Astrocyte of the hippocampus (primary cell): ENCODE results near the gene TEX30.
"Not testable (repeated sequence)": the region's sequence is repeated elsewhere in the genome, so short reads cannot be mapped to it uniquely, and the experiment has no call there.

Experiments used
- DNase-seq: peaks from one replicate; pipeline ENCODE4 v3.0.0; 2011; ENCODE audit warnings: low read depth, low spot score

Gene TEX30

DNA sequence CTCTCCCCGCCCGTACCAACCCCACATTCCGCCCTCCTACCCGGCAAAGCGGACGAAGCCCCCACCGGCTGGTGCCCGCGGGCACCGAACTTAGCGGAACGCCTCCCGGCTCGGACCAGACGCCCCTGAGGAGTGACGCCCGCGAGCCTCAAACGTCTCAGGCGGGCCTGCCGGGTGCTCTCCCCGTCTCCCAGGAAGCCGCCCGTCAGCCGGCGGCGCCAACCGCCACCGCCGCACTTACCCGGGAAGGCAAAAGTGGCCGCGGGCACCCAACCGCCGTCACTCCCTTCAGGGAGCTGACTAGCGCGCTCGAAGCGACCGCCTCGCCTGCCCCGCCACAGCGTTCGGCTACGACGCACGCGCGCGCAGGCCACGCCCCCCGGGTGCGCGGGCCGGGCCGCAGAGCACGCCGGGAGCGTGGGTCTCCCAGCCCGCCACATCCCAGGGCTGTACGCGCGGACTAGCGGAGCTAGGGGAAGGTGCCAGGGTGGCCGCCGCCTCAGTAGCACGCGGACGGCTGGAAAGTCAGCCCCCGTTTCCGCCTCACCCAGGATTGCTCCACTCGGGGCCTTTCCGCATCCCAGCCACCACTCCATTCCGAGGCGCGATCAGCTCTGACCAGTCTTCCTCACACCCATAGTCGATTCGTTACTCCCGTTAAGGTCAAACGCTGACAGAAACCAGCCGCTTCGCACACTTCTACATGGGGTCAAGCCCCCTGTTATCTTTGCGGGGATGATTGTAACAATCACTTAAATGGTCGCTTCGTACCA is at the start of gene TEX30:
TEX30 (minus strand) TSS at position 346 of the 773 bp plus-strand sequence. CDS start 3,760 bp downstream, outside the sequence.
- peak; percentile 96 for DNase-seq

DNA sequence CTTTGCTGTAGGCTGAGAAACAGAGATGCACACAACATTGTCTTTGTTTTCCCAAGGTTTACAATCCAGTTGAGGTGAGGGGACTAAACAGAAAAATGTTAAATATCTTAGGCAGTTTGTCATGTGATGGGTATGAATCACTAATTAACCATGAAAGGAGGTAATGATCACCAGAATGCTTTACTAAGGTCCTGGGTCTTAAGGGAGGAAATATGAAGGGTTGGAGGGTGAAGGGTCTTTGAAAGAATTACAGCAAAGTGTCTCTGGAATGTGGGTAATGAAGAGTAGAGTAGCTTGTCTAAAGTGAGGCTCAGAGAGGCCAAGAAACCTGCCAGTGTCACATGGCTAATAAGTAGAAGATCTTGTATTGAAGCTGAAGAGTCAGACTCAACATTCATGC is 44.3 kb upstream of the TEX30 start:
- peak; percentile 45 for DNase-seq

DNA sequence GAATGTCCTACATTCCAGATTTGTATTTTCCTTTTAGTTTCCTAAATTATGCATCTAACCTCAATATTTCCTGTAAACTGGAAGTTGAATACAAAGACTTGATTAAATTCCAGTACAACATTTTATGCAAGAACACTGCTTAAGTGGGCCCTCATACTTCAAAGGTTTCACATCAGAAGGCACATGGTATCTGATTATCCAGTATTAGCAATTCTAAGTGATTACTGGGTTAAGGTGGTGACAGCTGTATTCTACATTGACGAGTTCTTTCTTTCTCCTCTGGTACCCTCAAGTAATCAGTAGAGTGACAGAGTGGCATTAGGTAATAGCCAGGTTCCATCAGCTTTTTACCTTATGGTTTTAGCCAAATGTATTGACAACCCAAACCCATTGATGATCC is 43.7 kb upstream of the TEX30 start:
- DNase-seq, result peak; percentile 26

DNA sequence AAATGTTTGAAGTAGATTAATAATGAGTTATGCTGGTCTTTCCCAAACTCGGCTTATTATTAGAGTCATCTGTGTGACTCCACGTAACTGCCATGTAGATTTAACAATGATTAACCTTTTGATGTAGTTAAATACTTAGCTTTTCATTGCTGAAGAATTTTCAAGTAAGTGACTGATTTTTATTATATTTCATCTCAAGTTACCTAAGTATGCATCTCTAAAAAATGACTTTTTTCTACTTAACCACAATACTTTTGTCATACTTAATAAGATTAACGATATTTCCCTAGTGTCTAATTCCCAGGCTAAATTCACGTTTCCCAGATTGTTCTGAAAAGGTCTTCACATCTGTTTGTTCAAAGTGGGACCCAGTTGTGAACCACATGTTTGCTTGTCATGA is 43.1 kb upstream of the TEX30 start:
- no peak for DNase-seq

DNA sequence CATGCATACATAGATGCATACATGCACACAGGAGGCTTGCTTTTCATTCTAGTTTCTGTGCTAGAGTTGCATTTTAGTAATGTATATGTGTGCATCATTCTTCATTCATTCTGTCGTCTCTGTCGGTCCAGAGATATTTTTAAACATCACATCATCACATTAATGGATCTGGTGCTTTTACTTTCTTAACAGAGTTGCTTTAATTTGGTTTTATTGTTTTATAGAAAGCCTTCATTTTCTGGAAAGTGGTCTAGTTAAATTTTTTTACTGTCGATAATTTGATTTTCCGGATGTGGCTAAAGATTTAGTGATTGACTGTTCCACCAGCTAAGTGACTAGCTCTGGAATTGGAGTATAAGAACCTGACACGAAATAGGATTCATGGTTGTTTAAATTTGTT is 42.2 kb upstream of the TEX30 start:
- DNase-seq, result no peak

DNA sequence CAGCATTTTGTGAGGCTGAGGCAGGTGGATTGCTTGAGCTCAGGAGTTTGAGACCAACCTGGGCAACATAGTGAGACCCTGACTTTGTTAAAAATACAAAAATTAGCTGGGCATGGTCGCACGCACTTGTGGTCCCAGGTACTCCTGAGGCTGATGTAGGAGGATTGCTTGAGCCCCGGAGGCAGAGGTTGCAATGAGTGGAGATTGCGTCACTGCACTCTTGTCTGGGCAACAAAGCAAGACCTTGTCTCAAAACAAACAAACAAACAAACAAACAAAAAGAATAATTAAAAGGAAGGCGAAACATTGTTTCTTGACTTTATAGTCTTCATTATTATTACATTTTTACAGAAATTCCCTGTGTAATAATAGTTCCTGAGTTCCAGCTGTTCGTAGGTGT is 41.2 kb upstream of the TEX30 start:
- DNase-seq, result no peak

DNA sequence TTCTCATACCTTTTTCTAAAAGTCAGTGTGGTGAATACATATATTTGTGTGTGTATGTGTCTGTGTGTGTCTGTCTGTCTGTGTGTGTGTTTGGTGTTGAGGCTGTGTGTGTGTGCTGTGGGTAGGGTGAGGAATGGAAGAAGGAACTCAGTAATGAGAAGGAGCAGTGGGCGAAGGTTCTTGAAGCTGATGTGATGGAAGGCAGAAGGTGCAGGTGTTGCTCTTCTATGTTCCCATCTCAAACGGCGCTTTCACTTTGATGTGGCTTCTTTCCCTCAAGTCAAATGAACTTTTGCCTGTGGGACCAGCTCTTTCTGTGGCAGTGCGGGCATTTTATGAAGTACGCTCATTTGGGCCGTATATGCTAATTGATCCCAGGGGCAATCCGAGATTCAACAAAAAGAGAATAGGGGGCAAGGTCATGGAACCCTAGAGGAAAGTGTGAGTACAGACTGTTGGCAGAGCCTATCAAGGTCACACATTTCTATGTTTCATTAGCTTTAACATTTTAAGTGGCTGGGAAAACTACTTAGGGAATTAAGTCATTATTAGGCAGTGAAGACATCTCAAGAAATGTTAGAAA is 40.5 kb upstream of the TEX30 start:
- no peak for DNase-seq

DNA sequence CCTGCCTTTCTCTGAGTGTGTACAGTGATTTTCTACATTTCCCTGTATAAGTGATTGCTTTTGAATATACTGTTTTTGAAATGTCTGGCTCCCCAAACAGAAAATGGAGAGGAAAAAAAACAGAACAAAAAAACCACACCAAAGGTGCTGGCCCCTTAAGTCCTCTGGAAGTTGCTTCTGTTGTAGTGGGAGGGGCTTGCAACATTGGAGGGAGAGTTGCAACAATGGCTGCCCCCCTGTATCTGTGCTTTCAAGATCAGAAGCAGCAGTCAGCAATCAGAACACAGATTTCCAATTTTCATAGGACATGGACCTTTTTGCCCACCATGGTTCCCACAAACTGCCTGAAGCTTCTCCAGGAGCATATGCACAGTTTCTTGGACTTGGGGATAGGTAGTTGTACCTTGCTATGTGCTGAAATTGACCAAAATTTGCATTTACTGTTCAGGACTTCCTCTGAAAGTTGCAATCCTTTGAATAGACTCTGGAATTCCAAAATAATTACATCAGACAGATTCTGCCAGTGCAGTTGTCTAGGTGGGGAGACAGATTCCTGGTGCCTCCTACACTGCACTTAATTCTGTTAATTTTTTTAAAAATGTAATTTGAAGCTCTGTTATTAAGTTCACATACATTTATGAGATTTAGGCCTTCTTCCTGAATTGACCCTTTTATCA is 39.2 kb upstream of the TEX30 start:
- peak; percentile 42 for DNase-seq

DNA sequence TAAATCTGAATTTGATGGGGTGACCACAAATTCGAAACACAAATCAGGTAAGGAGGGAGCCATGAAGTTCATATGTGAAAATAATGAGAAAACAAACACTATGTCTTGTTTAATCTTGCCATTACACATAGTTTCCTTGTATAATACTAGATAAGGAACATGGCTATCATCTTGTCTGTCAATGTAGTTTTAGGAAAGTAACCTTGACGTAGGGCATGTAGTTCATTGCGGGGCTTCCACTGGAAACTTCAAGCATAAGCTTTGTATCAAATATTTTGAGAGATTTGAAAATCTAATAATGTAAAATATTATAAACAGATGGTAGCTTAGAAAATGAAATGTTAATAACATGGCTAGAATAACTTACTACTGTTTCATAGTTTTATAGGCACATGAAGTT is 34.1 kb upstream of the TEX30 start:
- DNase-seq, result no peak

DNA sequence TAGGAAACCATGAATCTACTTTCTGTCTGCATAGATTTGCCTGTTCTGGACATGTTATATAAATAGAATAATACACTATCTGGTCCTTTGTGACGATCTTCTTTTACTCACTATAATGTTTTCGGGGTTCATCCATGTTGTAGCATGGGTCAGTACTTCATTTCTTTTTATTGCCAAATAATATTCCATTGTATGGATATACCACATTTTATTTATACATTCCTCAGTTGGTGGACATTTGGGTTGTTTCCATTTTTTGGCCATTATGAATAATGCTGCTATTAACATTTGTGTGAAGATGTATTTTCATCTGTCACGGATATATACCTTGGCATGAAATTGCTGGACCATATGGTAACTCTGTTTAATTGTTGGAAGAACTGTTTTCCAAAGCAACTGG is 32.1 kb upstream of the TEX30 start:
- DNase-seq, result no peak

DNA sequence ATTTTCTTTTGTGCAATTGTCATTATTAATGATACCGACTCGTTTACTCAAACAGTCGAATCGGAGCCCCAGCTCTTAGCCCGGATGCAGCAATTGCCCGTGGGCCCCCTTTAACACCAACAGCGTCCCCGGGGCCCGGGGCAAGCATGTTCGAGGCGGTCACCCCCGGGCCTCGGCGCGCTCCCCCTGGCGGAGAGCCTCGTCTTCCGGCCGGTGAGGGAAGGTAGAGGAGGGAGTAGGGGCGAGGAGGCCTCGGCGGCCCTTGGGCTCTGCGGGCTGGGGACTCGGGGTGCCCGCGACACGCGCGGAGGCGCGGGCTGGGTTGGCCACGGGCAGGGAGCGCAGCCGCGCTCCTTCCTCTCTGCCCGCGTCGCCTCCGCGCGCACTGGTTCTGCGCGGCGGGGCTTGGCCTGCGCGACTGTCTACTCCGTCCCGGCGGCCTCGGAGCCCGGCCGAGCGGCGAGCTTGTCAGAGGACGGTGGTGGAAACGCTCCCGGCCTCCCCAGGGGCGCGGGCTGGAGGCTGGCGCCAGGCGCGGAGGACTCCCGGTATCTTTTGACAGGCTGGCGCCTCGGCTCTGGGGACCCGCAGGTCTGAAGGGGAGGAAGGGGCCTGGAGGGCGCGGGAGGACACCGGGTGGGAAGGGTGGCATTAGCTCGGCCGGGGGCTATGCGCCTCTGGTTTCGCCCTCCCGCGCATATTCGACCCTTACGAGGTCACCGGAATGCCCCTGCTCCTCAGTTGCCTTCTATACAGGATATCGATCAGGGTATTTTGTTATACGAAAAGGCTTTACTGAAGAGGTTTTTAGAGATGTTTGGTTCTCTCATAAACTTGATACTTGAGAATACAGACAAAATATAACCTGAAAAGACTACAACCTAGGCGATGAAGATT is 26.8 kb upstream of the TEX30 start:
- DNase-seq, result peak; percentile 94

DNA sequence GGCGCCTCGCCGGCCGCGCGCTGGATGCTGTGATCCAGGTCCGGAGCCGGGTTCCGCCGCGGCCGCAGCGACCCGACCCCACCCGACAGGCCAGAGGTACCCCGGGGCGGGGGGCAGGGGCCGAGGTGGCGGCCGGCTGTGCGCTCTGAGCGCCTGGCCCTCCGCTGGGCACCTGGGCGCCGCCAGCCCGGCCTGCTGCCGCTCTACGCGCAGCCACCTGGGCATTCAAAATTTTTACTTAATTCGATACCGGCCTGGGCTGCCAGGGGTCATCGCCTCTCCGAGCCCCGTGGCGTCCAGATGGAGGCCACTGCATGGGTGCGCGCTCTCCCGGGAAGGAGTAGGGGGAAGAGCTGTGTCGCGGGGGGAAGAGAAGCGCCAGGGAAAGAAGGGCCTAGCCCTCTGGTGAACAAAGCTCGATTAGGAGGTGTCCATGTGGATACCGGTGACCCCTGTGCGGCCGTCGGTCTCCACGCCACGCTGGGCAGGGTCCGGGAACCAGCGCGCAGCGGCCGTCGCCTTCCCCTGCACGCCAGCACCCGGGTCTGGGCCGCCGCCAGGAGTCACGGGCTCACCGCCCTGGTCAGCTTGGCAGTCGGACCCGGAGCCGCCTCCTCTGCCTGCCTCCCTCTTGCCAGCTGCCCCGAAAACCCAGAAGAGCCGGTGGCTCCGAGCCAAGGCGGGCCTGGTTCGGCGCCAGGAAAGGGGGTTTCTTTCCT is 26.0 kb upstream of the TEX30 start:
- peak; percentile 64 for DNase-seq

DNA sequence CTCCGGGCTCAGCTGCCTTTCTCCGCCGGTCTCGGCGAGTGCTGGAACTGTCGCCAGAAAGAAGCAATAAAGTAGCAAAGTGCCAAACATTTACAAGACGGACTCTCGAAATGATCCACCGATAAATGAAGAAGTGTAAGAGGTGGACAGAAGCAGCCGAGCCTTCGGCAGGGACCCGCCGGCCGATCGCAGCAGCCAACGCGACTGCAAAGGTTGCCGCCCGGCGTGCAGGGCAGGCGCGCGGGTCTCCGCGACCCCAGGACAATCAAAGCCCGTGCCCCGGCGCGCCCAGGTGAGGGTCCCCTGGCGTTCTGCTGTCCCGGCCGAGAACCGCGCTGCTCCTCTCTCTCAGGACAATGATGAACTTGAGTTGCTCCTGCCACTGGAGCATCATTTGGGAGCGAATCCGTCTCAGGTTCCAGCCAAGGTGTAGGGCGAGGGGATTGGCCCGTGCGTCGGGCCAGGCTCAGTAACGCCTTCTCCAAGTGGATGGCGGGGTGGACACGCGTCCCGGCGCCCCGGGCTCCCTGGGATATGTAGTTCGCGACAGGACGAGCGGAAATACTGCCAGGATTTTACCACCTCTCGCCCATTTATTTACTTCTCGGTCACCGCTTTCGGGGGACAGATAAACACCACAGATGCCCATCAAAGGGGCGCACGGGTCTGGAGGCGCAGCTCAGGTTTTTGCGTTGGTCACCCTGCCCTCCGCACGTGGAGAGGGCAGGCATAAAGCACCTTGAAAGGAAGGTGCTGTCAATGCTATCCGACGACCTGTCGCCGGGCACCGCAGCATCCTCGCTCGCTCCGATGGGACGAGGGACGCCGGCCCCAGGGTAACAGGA is 25.2 kb upstream of the TEX30 start, which contains the start of the genes BIVM and POGLUT2:
BIVM (plus strand) TSS at position 539 of the 845 bp plus-strand sequence. CDS start 8,149 bp downstream, outside the sequence.
POGLUT2 (minus strand) TSS at position 396 of the 845 bp plus-strand sequence; CDS start at position 90, 306 bp downstream.
- peak; percentile 98 for DNase-seq

DNA sequence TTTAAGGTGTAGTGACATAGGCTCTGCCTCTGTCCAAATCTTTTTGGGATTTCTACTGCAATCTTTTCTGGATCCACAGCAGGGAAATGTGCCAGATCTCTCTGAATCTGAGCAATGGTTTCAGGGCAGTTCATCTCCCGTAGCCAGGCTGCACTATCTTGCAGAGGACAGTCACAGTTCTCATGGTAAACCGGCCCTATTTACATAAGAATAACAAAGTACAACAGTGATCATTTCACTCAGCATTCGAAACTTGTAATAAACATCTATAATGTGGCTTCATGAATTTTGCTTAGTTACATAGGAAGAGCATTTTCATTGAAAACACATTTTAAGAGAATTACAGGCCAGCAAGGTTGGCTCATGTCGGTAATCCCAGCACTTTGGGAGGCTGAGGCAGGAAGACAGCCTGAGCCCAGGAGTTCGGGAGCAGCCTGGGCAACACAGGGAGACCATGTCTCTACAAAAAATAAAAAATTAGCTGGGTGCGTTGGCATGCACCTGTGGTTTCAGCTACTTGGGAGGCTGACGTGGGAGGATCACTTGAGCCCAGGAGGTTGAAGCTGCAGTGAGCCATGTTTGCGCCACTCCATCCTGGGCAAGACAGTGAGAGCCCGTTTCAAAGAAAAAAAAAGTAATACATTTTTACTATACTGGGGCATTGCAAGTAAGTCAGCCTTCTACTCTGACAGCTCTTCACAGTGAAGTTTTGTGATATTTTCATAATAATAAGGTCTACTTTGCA is 20.2 kb upstream of the TEX30 start:
- no peak for DNase-seq

DNA sequence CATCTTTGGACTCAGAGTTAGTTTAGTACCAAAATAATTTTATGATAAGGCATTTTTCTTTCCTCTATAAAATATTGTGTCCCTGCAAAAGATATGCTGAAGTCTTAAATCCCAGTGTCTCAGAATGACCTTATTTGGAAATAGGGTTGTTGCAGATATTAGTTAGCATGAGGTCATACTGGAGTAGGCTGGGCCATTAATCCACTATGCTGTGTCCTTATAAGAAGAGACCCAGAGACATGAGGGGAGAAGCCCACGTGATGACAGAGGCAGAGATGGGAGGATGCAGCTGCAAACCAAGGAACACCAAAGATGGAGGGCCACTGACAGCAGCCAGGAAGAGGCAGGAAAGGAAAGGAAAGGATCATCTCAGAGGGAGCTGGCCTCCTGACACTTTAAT is 18.8 kb upstream of the TEX30 start:
- no peak for DNase-seq

DNA sequence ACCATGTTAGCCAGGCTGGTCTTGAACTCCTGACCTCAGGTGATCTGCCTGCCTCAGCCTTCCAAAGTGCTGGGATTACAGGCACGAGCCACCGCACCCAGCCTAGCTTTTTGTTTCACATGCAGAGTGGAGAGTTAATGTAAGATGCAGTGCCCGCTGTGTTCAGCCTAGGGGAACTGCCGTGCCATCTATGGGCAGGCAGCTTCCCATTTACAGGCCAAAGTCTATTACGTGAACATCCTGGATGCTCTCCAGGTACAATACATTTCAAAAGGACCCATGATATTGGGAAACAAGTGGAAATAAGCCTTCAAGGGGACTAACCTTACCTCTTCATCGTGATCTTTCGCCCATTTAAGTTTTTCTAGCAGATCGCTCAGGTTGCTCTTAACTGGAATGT is 15.1 kb upstream of the TEX30 start:
- no peak for DNase-seq

DNA sequence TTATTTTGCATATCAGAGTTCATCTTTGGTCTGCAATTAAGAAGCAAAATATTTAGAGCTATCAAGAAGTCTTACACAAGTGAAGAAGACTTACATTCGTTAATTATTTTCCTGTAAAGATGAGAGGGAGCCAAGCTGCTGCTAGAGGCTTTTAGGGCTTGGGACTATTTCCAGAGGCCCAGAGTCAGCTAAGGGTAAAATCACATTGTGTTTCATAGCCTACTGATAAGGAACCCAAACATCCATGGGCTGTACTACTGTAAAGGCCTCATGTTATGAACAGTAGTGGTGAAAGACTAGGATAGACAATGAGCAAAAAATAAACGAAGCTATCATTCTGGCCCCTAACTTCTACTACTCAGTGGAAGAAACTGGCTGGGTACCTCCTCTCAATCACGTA is 10.9 kb upstream of the TEX30 start:
- DNase-seq, result no peak

DNA sequence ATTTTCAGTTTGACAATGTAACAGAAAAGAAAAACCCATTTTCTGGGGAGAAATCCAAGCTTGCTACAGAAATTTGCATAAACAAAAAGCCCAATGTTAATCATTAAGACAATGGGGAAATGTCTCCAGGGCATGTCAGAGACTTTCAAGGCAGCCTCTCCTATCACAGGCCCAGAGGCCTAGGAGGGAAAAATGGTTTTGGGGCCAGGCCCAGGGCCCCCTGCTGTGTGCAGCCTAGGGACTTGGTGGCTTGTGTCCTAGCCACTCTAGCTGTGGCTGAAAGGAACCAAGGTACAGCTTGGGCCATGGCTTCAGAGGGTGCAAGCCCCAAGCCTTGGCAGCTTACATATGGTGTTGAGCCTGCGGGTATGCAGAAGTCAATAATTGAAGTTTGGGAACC is 8.0 kb upstream of the TEX30 start:
- DNase-seq, result no peak

DNA sequence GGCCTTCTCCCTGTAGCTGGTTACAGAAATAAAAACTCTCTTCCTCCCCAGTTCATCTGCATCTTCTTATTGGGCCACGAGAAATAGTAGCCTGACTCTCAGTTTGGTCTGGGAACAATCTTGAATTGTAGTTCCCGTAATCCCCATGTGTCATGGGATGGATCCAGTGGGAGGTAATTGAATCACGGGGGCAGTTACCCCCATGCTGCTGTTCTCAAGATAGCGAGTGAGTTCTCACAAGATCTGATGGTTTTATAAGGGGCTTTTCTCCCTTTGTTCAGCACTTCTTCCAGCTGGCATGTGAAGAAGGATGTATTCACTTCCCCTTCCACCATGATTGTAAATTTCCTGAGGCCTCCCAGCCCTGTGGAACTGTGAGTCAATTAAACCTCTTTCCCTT is 7.1 kb upstream of the TEX30 start:
- not testable (repeated sequence) for DNase-seq
